HEK293 (cell line): Measurements from ENCODE around the gene PCCA.
A peak's percentile ranks its signal among the peaks of the same experiment; 100 is the strongest.
"Not testable (repeated sequence)": the region's sequence is repeated elsewhere in the genome, so short reads cannot be mapped to it uniquely, and the experiment has no call there.

Source experiments
- CTCF ChIA-PET: fragments of 350-600 bp; formaldehyde crosslinking; extraction: SDS; loops from one replicate; lab custom pipeline; 2021; ENCODE audit warnings: antibody characterized with exemption; lab: Yijun Ruan, JAX
- POLR2A ChIA-PET: fragments of 300-600 bp; formaldehyde crosslinking; extraction: SDS; loops from one replicate; lab custom pipeline; 2020; ENCODE audit warnings: antibody characterized with exemption, inconsistent platforms; lab: Yijun Ruan, JAX
- H3K27ac ChIP-seq: fragments of 200-500 bp; sonication (Bioruptor generic); 2 replicates; pipeline ENCODE4 v1.5.1; 2014; ENCODE audit warnings: low read depth, low read length, control low read depth, inconsistent platforms; ENCODE audit errors: extremely low read depth
- H3K36me3 ChIP-seq, 2 experiments: fragments of 200-500 bp in 1 of 2; sonication (Bioruptor generic) in 1 of 2; 1 replicate in 1 of 2; 2 replicates in 1 of 2; pipeline ENCODE4 v1.5.1; 2014 to 2017; ENCODE audit warnings: inconsistent platforms in 2 of 2, low read length in 2 of 2; ENCODE audit not compliant: control insufficient read depth in 2 of 2, insufficient read depth in 1 of 2
- H3K4me1 ChIP-seq: fragments of 200-500 bp; sonication (Bioruptor generic); 2 replicates; pipeline ENCODE4 v1.5.1; 2014; ENCODE audit warnings: mild to moderate bottlenecking, low read length, inconsistent platforms; ENCODE audit not compliant: control insufficient read depth, insufficient read depth
- H3K4me3 ChIP-seq: 2 replicates; pipeline ENCODE4 v1.5.1; 2011; ENCODE audit warnings: low read depth, mild to moderate bottlenecking, control low read depth, low read length, moderate library complexity
- H3K9me3 ChIP-seq: fragments of 200-500 bp; sonication (Bioruptor generic); 2 replicates; pipeline ENCODE4 v1.5.1; 2014; ENCODE audit warnings: low read depth, low read length, inconsistent platforms; ENCODE audit not compliant: control insufficient read depth, insufficient read depth
- GFI1B ChIP-seq: fragments of 450-650 bp; formaldehyde crosslinking; IDR thresholded peaks from 2 replicates; pipeline ENCODE4 v1.5.1; 2016; ENCODE audit warnings: missing biosample characterization, missing genetic modification characterization
- PRDM1 ChIP-seq: fragments of 450-650 bp; formaldehyde crosslinking; IDR thresholded peaks from 2 replicates; pipeline ENCODE4; 2016; ENCODE audit warnings: missing biosample characterization, missing genetic modification characterization
- ZNF184 ChIP-seq: fragments of 450-650 bp; IDR thresholded peaks from 2 replicates; pipeline ENCODE4 v1.5.1; 2018; ENCODE audit warnings: missing biosample characterization, mild to moderate bottlenecking, missing genetic modification characterization
- ZNF202 ChIP-seq: fragments of 450-650 bp; formaldehyde crosslinking; IDR thresholded peaks from 2 replicates; pipeline ENCODE4 v1.5.1; 2016; ENCODE audit warnings: missing biosample characterization, missing genetic modification characterization, borderline replicate concordance
- ZNF274 ChIP-seq, 2 experiments: fragments of 200-500 bp in 1 of 2; fragments of 450-650 bp in 1 of 2; sonication (Bioruptor generic) in 1 of 2; formaldehyde crosslinking in 1 of 2; IDR thresholded peaks; 2 replicates each; pipeline versions ENCODE4 v1.5.1 to v1.6.1; 2014 to 2016; ENCODE audit warnings: borderline replicate concordance in 1 of 2, inconsistent platforms in 1 of 2, low read length in 1 of 2, missing biosample characterization in 1 of 2, missing genetic modification characterization in 1 of 2
- ZNF366 ChIP-seq: fragments of 450-650 bp; formaldehyde crosslinking; conservative IDR thresholded peaks from 2 replicates; pipeline ENCODE4 v1.5.1; 2016; ENCODE audit warnings: missing biosample characterization, missing genetic modification characterization
- ZNF473 ChIP-seq: fragments of 450-650 bp; formaldehyde crosslinking; IDR thresholded peaks from 2 replicates; pipeline ENCODE4 v1.5.1; 2017; ENCODE audit warnings: missing biosample characterization, missing genetic modification characterization
- ZNF707 ChIP-seq: fragments of 450-650 bp; formaldehyde crosslinking; IDR thresholded peaks from 2 replicates; pipeline ENCODE4 v1.5.1; 2016; ENCODE audit warnings: missing biosample characterization, missing genetic modification characterization
- ZNF830 ChIP-seq: fragments of 450-650 bp; IDR thresholded peaks from 2 replicates; pipeline ENCODE4 v1.5.0; 2018; ENCODE audit warnings: missing biosample characterization, missing genetic modification characterization, low read depth, mild to moderate bottlenecking, moderate library complexity
- ZXDB ChIP-seq: fragments of 450-650 bp; formaldehyde crosslinking; IDR thresholded peaks from 2 replicates; pipeline ENCODE4 v1.5.1; 2016; ENCODE audit warnings: missing biosample characterization, missing genetic modification characterization
- TF ChIP-seq, protein P1 (sequence below): fragments of 450-650 bp; formaldehyde crosslinking; IDR thresholded peaks from 2 replicates; pipeline ENCODE4 v1.5.1; 2017; ENCODE audit warnings: missing biosample characterization, missing genetic modification characterization
- TF ChIP-seq, protein P2 (sequence below): fragments of 450-650 bp; formaldehyde crosslinking; IDR thresholded peaks from 2 replicates; pipeline ENCODE4 v1.5.1; 2016; ENCODE audit warnings: missing biosample characterization, missing genetic modification characterization
- TF ChIP-seq, protein P3 (sequence below): fragments of 450-650 bp; formaldehyde crosslinking; IDR thresholded peaks from 2 replicates; pipeline ENCODE4 v1.5.1; 2016; ENCODE audit warnings: missing biosample characterization, missing genetic modification characterization
- TF ChIP-seq, protein P4 (sequence below): fragments of 450-650 bp; formaldehyde crosslinking; IDR thresholded peaks from 2 replicates; pipeline ENCODE4 v1.5.1; 2016; ENCODE audit warnings: missing biosample characterization, missing genetic modification characterization, borderline replicate concordance

PCCA gene

DNA sequence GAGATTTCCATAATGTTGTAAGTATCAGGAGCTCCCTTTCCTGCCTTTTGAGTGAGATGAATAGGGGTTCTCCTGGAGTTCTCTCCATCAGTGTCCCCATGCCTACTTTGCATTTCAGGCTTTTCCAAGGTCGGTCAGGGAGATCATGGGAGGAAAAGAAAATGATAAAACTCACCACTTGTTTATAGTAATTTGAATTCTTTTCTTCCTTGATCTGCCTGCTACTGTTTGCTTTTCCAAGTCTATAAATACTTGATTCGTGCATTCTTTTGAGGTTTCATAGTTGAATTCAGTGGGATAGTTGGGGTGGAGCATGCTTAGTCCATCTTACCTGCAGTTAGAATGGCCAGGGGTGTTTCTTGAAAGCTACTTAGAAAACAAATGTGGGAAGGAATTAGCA is 51.5 kb downstream of the PCCA start (continued):
- TF ChIP-seq, protein P1, sequence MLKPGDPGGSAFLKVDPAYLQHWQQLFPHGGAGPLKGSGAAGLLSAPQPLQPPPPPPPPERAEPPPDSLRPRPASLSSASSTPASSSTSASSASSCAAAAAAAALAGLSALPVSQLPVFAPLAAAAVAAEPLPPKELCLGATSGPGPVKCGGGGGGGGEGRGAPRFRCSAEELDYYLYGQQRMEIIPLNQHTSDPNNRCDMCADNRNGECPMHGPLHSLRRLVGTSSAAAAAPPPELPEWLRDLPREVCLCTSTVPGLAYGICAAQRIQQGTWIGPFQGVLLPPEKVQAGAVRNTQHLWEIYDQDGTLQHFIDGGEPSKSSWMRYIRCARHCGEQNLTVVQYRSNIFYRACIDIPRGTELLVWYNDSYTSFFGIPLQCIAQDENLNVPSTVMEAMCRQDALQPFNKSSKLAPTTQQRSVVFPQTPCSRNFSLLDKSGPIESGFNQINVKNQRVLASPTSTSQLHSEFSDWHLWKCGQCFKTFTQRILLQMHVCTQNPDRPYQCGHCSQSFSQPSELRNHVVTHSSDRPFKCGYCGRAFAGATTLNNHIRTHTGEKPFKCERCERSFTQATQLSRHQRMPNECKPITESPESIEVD (tag by site-specific recombination): no peak
- TF ChIP-seq ZNF202 (tag by site-specific recombination): no peak
- no peak for TF ChIP-seq GFI1B (tag by site-specific recombination)
- TF ChIP-seq ZNF473 (tag by site-specific recombination): no peak
- TF ChIP-seq, protein P2, sequence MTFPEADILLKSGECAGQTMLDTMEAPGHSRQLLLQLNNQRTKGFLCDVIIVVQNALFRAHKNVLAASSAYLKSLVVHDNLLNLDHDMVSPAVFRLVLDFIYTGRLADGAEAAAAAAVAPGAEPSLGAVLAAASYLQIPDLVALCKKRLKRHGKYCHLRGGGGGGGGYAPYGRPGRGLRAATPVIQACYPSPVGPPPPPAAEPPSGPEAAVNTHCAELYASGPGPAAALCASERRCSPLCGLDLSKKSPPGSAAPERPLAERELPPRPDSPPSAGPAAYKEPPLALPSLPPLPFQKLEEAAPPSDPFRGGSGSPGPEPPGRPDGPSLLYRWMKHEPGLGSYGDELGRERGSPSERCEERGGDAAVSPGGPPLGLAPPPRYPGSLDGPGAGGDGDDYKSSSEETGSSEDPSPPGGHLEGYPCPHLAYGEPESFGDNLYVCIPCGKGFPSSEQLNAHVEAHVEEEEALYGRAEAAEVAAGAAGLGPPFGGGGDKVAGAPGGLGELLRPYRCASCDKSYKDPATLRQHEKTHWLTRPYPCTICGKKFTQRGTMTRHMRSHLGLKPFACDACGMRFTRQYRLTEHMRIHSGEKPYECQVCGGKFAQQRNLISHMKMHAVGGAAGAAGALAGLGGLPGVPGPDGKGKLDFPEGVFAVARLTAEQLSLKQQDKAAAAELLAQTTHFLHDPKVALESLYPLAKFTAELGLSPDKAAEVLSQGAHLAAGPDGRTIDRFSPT (tag by site-specific recombination): no peak
- TF ChIP-seq PRDM1 (tag by site-specific recombination): no peak
- TF ChIP-seq ZNF830 (tag by site-specific recombination): no peak
- TF ChIP-seq, protein P3, sequence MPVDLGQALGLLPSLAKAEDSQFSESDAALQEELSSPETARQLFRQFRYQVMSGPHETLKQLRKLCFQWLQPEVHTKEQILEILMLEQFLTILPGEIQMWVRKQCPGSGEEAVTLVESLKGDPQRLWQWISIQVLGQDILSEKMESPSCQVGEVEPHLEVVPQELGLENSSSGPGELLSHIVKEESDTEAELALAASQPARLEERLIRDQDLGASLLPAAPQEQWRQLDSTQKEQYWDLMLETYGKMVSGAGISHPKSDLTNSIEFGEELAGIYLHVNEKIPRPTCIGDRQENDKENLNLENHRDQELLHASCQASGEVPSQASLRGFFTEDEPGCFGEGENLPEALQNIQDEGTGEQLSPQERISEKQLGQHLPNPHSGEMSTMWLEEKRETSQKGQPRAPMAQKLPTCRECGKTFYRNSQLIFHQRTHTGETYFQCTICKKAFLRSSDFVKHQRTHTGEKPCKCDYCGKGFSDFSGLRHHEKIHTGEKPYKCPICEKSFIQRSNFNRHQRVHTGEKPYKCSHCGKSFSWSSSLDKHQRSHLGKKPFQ (tag by site-specific recombination): no peak
- no peak for TF ChIP-seq ZXDB (tag by site-specific recombination)

DNA sequence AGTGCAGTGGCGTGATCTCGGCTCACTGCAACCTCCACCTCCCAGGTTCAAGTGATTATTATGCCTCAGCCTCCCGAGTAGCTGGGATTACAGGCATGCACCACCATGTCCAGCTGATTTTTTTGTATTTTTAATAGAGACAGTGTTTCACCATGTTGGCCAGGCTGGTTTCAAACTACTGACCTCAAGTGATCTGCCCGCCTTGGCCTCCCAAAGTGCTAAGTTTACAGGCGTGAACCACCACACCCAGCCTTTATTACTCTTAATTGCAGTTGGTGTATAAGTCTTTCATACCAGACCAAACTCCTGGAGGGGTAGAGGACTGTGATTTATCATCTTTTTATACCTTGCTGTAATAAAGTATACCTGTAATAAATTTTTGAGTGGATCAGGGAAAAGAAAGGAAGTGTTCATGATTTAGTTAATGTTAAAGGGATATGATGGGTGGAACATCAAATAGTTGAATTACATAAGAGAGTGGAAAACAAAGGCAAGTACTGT is 52.6 kb downstream of the PCCA start:
- H3K4me3 ChIP-seq, H3K27ac ChIP-seq, H3K9me3 ChIP-seq, POLR2A ChIA-PET, H3K36me3 ChIP-seq, H3K4me1 ChIP-seq: not testable (repeated sequence)
- CTCF ChIA-PET: interaction anchor here (0.6 kb wide), 1 partner anchor 1696 kb away, joined by 3 read pairs; no protein-coding TSS in a partner anchor

DNA sequence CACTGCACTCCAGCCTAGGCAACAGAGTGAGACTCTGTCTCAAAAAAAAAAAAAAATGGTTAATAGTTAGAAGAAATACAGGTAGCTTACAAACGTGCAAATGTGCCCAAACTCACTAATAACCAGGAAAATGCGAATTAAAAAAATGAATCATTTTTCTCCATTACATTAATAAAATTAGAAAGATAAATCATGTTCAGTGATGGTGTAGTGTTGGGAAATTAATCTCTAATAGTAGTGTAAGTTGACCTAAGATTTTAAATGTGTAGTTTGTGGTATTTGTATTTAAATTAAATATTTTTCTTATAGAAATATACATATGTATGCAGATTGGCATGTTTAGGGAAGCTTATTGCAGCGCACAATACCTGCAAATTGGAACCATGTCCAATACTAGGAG is 57.6 kb downstream of the PCCA start:
- Histone ChIP-seq H3K4me1 (no peaks in the 10 kb centered on the region), H3K9me3 (no peaks in the 10 kb centered on the region), H3K27ac (no peak overlapping the region), H3K4me3 (no peak overlapping the region), H3K36me3 (no peaks in the 10 kb centered on the region; a peak in 1 of 3 replicates)
- CTCF ChIA-PET: interaction anchor here (0.7 kb wide), 1 partner anchor 165 kb away, joined by 3 read pairs; the partner anchor contains the start of gene ZIC2
- POLR2A ChIA-PET: no interaction called here
- TF ChIP-seq ZNF274 (IDR thresholded peaks at IDR 0.05; ENCODE audit: low read length) (no peak), ZNF274 (tag by site-specific recombination; IDR thresholded peaks at IDR 0.05; ENCODE audit: borderline replicate concordance) (no peak), ZNF366 (no peak), ZNF707 (no peak), ZNF184 (tag by site-specific recombination) (peak; percentile 99)
- TF ChIP-seq, protein P4, sequence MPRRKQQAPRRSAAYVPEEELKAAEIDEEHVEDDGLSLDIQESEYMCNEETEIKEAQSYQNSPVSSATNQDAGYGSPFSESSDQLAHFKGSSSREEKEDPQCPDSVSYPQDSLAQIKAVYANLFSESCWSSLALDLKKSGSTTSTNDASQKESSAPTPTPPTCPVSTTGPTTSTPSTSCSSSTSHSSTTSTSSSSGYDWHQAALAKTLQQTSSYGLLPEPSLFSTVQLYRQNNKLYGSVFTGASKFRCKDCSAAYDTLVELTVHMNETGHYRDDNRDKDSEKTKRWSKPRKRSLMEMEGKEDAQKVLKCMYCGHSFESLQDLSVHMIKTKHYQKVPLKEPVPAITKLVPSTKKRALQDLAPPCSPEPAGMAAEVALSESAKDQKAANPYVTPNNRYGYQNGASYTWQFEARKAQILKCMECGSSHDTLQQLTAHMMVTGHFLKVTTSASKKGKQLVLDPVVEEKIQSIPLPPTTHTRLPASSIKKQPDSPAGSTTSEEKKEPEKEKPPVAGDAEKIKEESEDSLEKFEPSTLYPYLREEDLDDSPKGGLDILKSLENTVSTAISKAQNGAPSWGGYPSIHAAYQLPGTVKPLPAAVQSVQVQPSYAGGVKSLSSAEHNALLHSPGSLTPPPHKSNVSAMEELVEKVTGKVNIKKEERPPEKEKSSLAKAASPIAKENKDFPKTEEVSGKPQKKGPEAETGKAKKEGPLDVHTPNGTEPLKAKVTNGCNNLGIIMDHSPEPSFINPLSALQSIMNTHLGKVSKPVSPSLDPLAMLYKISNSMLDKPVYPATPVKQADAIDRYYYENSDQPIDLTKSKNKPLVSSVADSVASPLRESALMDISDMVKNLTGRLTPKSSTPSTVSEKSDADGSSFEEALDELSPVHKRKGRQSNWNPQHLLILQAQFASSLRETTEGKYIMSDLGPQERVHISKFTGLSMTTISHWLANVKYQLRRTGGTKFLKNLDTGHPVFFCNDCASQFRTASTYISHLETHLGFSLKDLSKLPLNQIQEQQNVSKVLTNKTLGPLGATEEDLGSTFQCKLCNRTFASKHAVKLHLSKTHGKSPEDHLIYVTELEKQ (tag by site-specific recombination): no peak
- TF ChIP-seq, protein P3 (tag by site-specific recombination): no peak
